Measurements from ENCODE around the gene BMP8A.

BMP8A gene

GRCh38 chr1:39529901-39530535, 38.6 kb downstream of the BMP8A start:
- FAIRE-seq: no peak

- no peak for FAIRE-seq
These were observed 40.1 kb downstream of the BMP8A start for GRCh38 chr1:39531526-39531925.

- no peak for FAIRE-seq
These were observed 42.0 kb downstream of the BMP8A start for GRCh38 chr1:39533442-39533841.

- FAIRE-seq: no peak
These were observed 47.3 kb downstream of the BMP8A start for GRCh38 chr1:39538531-39539251.

GRCh38 chr1:39539252-39539790, 47.9 kb downstream of the BMP8A start:
- FAIRE-seq: no peak

GRCh38 chr1:39540504-39541031, 49.1 kb downstream of the BMP8A start:
- no peak for FAIRE-seq

- no peak for FAIRE-seq
These were observed 51.5 kb downstream of the BMP8A start for GRCh38 chr1:39542924-39543323.

- no peak for FAIRE-seq
These were observed 52.9 kb downstream of the BMP8A start for GRCh38 chr1:39544327-39544726.

GRCh38 chr1:39545531-39545930, 54.1 kb downstream of the BMP8A start:
- FAIRE-seq: no peak

GRCh38 chr1:39554277-39554676, 62.8 kb downstream of the BMP8A start:
- FAIRE-seq: no peak

GRCh38 chr1:39561279-39561678, 69.8 kb downstream of the BMP8A start:
- no peak for FAIRE-seq

GRCh38 chr1:39562886-39563285, 71.5 kb downstream of the BMP8A start:
- FAIRE-seq: no peak

- FAIRE-seq: no peak
These were observed 72.2 kb downstream of the BMP8A start for GRCh38 chr1:39563669-39564068.

- no peak for FAIRE-seq
These were observed 72.9 kb downstream of the BMP8A start for GRCh38 chr1:39564340-39564739.

GRCh38 chr1:39564941-39565340, 73.5 kb downstream of the BMP8A start:
- FAIRE-seq: no peak

GRCh38 chr1:39566441-39567137, 75.2 kb downstream of the BMP8A start:
- FAIRE-seq: no peak

GRCh38 chr1:39567302-39567701, 75.9 kb downstream of the BMP8A start:
- FAIRE-seq: no peak

GRCh38 chr1:39568208-39568607, 76.8 kb downstream of the BMP8A start:
- FAIRE-seq: no peak

- no peak for FAIRE-seq
These were observed 77.6 kb downstream of the BMP8A start for GRCh38 chr1:39569034-39569433.

GRCh38 chr1:39570477-39571177, 79.2 kb downstream of the BMP8A start:
- no peak for FAIRE-seq

GRCh38 chr1:39571178-39571483, 79.7 kb downstream of the BMP8A start:
- no peak for FAIRE-seq

GRCh38 chr1:39572379-39573096, 81.1 kb downstream of the BMP8A start:
- FAIRE-seq: no peak

Data from colon (tissue), 2 donors.